ENCODE measurements around the gene FMNL1.

DNA sequence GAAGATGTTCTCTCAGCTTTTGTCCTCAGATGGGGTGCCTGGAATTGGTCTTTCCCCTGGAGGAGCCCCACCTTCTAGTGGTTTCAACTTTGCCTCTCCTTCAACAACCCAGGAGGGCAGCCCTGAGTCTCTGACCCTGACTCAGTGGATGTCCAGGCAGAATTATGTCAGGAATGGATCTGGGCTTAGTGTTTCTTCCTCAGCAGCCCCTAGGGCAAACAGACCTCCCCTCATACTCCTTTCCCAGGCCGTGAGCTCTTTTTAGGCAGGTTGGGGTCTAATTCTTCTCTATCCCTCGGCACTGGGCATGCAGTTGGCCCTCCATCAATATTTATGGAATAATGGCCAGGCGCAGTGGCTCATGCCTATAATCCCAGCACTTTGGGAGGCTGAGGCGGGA, 20.2 kb upstream of the FMNL1 start:
- TF ChIP-seq, protein P1, sequence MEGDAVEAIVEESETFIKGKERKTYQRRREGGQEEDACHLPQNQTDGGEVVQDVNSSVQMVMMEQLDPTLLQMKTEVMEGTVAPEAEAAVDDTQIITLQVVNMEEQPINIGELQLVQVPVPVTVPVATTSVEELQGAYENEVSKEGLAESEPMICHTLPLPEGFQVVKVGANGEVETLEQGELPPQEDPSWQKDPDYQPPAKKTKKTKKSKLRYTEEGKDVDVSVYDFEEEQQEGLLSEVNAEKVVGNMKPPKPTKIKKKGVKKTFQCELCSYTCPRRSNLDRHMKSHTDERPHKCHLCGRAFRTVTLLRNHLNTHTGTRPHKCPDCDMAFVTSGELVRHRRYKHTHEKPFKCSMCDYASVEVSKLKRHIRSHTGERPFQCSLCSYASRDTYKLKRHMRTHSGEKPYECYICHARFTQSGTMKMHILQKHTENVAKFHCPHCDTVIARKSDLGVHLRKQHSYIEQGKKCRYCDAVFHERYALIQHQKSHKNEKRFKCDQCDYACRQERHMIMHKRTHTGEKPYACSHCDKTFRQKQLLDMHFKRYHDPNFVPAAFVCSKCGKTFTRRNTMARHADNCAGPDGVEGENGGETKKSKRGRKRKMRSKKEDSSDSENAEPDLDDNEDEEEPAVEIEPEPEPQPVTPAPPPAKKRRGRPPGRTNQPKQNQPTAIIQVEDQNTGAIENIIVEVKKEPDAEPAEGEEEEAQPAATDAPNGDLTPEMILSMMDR (IDR thresholded peaks at IDR 0.05), result no peak
- TF ChIP-seq POLR2A (IDR thresholded peaks at IDR 0.05) (no peak), POLR2AphosphoS5 (IDR thresholded peaks at IDR 0.05) (no peak), EP300 (IDR thresholded peaks at IDR 0.05) (no peak)
